GM18907 (cell line): Measurements from ENCODE around the gene GPR52.
"Not testable (repeated sequence)": the region's sequence is repeated elsewhere in the genome, so short reads cannot be mapped to it uniquely, and the experiment has no call there.

Source experiments
- ATAC-seq: cut with Tn5 transposase; IDR thresholded peaks from one replicate; pipeline ENCODE4 v1.9.1; 2021; ENCODE audit warnings: mild to moderate bottlenecking, moderate library complexity; ENCODE audit not compliant: unreplicated experiment

The GPR52 gene

GRCh38 chr1:174447866-174448530 lies at the start of gene GPR52:
Gene GPR52 (plus strand): TSS chr1:174447964. CDS start chr1:174448112, 148 bp downstream.
- no peak for ATAC-seq

- no peak for ATAC-seq
Measured at GRCh38 chr1:174398246-174398645, 49.5 kb upstream of the GPR52 start.

DNA sequence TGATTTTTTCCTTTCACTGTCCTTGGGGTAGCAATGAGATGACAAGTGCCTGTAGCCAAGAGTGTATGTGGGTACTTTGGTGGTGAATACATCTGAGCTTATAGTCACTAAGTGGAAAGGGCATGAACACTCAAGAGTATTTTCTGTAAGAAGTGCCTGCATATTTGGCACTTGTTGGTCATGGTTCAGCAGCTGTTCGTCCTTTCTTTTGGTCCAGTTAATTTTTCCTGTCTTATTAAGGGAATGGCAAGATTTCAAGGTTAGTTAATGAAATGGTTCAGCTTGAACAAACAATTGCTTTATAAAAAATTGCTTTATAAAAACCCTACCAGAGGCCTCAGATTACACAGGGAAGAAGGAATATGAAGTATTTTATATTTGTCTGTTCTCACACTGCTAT lies 48.6 kb upstream of the GPR52 start:
- ATAC-seq = no peak

DNA sequence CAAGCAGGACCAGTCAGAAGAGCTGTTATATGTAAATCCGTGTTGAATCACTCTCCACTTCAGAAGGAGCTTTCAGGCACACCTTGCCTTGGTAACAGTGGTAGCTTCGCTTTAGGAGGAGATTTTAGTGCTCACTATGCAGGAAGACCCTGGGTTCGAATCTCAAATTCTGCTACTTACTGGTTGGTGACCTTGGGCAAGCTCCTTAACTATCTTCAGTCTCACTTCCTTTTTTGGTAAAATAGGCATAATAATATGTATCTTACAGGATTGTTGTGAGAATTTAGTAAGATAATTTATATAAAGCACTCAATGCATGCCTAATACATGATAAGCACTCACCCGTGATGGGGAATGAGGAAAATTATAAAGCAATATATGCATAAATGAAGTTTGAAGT lies 46.7 kb upstream of the GPR52 start:
- ATAC-seq = no peak

DNA sequence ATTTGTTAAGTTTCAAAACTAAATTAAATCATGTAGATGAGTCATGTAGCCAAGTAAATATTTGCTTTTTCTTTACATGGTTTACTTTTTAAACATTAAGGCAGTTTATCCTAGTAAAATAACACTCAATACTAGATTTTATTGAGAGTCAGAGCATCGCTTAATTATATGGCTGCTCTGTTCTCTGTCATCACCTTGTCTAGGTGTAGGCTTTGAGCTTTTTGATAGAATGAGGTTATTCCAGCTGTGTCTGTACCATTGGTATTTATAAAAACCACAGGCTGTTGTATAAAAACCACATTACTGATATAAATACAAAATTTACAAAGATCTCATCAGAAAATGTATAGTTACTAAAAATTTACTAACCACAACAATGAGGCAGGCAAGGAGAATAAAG lies 42.5 kb upstream of the GPR52 start:
- no peak for ATAC-seq

DNA sequence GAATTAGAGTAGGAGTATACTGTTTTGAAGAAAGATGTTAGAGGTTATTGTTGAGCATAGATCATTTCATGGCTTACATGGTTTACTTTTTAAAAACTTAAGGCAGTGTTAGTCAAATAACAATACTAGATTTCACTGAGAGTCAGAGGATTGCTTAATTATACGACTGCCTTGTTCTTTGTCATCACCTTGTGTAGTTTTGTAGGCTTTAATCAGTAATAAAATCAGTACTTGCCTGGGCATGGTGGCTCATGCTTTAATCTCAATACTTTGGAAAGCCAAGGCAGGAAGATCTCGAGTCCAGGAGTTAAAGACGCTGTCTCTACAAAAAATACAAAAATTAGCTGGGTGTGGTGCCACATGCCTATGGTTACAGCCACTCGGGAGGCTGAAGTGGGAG lies 41.3 kb upstream of the GPR52 start:
- no peak for ATAC-seq

DNA sequence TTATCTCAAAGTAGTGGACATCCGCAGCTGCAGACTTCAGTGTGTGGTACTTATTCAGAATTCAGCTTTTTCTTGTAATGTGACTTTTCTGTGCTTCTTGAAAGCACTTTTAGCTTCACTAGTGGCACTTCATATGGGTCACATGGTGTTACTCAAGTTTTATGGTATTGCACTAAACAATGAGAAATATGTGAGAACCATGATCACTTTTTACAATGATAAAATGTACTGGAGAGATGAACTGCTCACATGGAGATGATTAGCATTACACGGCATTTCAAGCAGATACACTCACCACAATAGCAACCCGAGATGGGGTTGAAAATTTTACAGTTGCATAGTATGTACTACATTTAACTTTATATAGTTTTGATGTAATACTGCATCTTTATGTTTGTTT lies 40.1 kb upstream of the GPR52 start:
- no peak for ATAC-seq

- no peak for ATAC-seq
Measured at GRCh38 chr1:174408146-174408545, 39.6 kb upstream of the GPR52 start.

DNA sequence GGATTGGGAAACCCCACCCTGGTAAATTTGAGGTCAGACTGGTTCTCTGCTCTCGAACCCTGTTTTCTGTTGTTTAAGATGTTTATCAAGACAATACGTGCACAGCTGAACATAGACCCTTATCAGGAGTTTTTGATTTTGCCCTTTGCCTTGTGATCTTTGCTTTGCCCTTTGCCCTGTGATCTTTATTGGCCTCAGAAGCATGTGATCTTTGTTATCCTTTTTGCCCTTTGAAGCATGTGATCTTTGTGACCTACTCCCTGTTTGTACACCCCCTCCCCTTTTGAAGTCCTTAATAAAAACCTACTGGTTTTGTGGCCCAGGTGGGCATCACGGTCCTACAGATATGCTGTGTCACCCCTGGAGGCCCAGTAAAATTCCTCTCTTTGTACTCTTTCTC lies 38.0 kb upstream of the GPR52 start:
- ATAC-seq = not testable (repeated sequence)

DNA sequence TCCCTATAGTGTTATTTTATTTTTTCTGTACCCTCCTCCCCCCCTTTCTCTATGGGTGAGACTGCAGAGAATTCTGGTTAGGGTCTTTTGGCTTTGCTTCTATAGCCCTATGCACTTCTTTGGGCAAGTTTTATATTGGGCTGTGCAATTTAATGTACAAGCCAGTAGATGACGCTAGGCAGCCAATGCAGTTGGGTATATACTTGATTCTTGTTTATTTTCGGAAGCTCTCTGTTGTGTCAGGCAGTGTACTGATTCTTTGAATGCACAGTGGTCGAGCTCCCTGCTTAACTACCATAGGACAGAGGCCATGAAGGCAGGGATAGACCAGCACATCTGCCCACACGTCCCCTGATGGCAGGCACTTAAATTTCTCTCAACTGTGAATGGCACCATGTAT lies 34.1 kb upstream of the GPR52 start:
- no peak for ATAC-seq

DNA sequence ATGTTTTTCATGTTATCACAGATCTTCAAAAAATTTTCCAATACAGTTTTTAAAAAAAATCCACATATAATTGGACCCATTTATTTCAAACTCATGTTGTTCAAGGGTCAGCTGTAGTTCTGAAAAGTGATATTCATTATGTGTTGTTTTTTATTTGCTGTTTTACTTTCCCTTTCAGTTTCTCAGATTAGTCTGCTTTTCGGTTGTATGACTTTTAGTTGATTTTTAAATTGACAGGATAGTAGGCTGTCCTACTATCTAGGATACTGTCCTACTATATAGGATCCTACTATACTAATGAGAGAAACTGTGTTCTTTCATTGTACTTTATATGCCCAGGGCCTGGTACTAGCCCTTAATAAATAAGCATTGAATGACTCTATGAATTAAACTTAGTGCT lies 33.6 kb upstream of the GPR52 start:
- no peak for ATAC-seq

DNA sequence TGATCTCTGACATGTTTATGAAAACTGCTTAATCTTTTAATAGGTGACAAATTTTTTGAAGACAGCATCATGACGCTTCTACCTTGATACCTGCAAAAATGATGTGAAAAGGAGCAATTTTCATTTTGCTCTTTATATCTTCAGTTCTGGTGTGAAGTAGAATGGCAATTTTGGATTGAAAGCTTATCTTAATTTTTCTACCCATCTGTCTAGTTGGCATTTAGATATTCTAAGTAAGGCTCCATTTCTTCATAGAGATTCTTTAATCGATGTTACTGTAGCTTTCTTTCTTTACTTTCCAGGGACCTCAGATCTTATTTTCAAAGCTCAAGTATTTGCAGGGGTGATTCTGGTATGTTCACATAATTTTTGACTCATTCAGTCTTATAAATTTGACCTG lies 32.3 kb upstream of the GPR52 start:
- no peak for ATAC-seq

DNA sequence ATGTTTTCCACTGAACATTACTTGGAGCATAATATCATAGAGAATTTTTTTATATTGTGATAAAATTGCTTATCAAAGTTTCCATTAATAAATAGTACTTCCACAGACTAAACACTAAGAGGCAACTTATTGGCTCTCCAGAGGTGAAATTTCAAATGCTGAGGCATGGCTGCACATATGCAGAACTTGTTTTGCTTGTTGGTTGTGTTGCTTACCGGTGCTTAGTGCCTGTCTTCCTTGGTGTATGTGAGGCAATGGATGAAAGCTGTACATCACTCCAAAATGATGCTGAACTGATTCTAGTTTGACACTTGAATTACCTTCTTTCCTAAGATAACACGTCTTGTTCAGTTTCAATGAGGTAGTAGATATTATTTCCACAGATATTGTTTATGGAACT lies 29.8 kb upstream of the GPR52 start:
- ATAC-seq = no peak

DNA sequence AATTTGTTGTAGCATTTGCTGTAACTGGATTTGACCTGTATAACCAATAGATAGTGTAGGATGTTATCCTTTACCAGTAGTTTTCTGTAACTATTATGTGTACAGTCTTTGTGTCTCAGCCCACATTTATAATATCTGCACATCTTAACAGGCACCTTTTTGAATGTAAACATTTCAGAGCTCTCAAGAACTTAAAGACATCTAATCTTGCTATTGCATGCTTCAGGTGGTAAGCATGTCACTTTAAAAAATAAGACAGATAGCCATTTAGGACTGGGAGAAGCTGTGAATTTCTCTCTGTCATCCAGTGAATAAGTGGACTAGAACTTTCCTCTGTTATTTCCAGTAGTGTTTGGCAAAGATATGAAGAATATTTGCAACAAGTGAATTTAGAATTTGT lies 22.6 kb upstream of the GPR52 start:
- ATAC-seq = no peak

DNA sequence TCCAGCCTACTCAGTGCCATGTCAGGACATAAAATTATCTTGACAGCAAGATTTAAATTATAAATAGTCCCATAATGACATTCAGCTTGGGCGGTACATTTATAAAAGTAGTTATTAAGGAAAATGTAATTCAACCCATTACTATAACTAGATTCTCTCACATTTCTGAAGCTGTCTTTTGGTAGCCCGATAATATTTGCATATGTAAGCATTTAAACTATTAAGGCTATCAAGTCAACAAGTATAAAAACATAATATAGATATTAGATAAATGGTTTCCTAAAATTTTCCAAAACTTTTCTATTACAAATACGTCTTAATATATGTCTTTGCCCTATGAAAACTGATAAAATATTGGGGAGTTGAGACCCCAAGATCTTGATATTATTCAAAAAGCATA lies 21.6 kb upstream of the GPR52 start:
- no peak for ATAC-seq

DNA sequence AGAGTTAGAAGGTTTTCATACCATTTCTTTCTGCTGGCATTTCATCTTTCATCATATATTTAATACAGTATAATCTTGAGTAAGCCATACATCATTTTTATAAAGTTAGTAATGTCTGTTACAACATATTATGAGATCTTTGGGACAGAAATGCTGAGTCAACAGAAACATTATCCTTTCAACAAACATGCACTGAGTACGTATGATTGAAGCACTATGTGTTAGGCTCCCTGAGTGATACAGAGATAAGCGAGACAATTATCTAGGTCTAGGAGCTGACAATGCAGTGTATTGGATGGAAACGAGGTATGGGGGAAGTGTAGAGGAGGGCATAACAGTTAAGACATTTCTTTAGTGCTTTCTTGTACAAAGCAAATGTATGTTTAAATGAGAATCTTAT lies 19.7 kb upstream of the GPR52 start:
- no peak for ATAC-seq

- ATAC-seq = no peak
Measured at GRCh38 chr1:174428739-174429138, 19.0 kb upstream of the GPR52 start.

DNA sequence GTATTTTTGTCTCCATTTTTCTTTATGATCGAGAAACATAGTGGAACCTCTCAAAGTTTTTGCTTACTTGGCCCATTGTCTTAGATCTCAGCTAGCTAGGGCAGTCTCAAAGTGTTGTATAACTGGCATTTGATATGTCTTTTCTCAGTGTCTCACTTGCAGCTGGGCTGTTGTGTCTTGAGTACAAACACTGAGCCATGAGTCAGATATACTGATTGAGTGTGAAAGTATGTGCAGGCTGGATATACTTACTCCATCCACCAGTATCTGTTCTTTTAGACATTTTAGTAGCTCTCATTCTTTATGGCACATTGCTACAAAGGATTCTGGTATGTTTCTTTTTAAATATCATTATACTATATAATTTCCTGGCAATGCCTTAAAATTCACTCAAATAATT lies 14.3 kb upstream of the GPR52 start:
- no peak for ATAC-seq

- ATAC-seq = no peak
Measured at GRCh38 chr1:174445351-174445750, 2.4 kb upstream of the GPR52 start.

- ATAC-seq = no peak
Measured at GRCh38 chr1:174445817-174446216, 1.9 kb upstream of the GPR52 start.

- no peak for ATAC-seq
Measured at GRCh38 chr1:174448531-174448883, 743 bp downstream of the GPR52 start.

- no peak for ATAC-seq
Measured at GRCh38 chr1:174448974-174449373, 1.2 kb downstream of the GPR52 start.

DNA sequence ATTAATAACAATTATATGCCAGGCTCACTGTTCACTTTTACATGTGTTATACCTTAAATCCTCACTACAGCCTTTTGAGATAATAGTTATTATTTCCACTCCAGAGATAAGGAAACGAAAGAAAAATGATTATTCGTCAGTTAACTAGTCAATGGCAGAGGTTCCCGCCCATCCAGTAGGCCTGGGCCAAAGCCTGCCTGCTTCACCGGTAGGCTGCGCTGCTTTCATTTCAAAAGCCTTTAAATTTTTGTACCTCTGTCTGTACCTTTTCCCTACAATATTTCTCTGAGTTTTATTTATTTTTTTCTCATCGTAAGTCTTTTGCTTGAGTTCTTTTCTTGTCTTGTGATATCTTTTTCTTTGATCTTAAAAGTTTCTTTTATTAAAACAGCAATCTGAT lies 3.6 kb downstream of the GPR52 start:
- ATAC-seq = no peak

GRCh38 chr1:174465855-174466254 lies 18.1 kb downstream of the GPR52 start:
- no peak for ATAC-seq
